Testis (tissue), 2 donors: ENCODE results near the gene RNF168.

Source experiments
- CTCF ChIP-seq, 3 experiments: fragments of 450-650 bp in 2 of 3; fragments of 200-600 bp in 1 of 3; sonication (generic) in 1 of 3; IDR thresholded peaks; one replicate each; pipeline ENCODE4 v1.5.1; 2016 to 2019; ENCODE audit warnings: antibody characterized with exemption in 3 of 3, mild to moderate bottlenecking in 2 of 3, moderate library complexity in 1 of 3
- POLR2A ChIP-seq: fragments of 450-650 bp; IDR thresholded peaks from one replicate; pipeline ENCODE4 v1.6.1; 2017; ENCODE audit warnings: antibody characterized with exemption, mild to moderate bottlenecking, moderate library complexity

DNA sequence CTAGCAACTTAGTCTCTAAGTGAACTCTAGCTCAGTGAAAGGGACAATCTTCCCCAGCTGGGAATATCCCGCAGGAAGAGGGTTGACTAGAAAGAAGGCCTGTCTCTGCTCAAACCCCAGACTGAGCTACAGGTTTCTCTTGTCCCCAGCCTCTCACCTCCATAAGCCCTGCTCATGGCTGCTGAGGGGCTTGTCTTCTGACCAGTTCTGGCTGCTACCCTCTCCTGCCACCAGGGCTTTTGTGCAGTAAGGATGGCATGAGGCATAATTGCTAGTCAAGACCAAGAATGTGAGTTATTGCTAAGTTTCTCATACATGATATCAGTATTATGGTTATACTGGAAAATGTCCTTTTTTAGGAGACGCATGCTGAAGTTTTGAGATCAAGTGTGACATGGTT, 43.5 kb upstream of the RNF168 start:
- TF ChIP-seq CTCF (IDR thresholded peaks at IDR 0.05) = no peak
- TF ChIP-seq POLR2A = no peak
